OCI-LY7 (cell line): Measurements from ENCODE around the gene SLAMF1. TPM values are rescaled to one million over a fixed set of nuclear protein-coding genes. Genes with fewer than 3 reads are reported as not detected.
A peak's percentile ranks its signal among the peaks of the same experiment; 100 is the strongest.

Experiments
- BruUV-seq: library from RNA; stranded (reverse); fragments of 400-500 nt; replicated peaks from 2 replicates; lab custom pipeline; 2021; lab: Mats Ljungman, UMichigan
- CTCF ChIA-PET: fragments of 300-600 bp; sonication (Branson Sonifier 250); formaldehyde crosslinking; loops from one replicate; lab custom pipeline; 2022; ENCODE audit warnings: antibody characterized with exemption; ENCODE audit not compliant: unreplicated experiment; lab: Charles Lee
- POLR2A ChIA-PET: fragments of 300-600 bp; sonication (Branson Sonifier 250); formaldehyde crosslinking; loops from one replicate; lab custom pipeline; 2022; ENCODE audit warnings: antibody characterized with exemption; lab: Charles Lee
- DNase-seq: peaks from one replicate; pipeline ENCODE4 v3.0.0-alpha.2; 2015; ENCODE audit warnings: low spot score
- H2AFZ ChIP-seq: fragments of 200-600 bp; sonication (generic), shearing (Covaris generic); 2 replicates; pipeline ENCODE4 v1.6.1; 2014; ENCODE audit warnings: mild to moderate bottlenecking, antibody characterized with exemption, low read length, moderate library complexity
- H3K27ac ChIP-seq: fragments of 200-600 bp; sonication (generic); 2 replicates; pipeline ENCODE4 v1.5.1; 2014; ENCODE audit warnings: mixed run types, low read depth, mild to moderate bottlenecking, moderate library complexity, low read length, inconsistent platforms; ENCODE audit not compliant: poor library complexity, severe bottlenecking
- H3K36me3 ChIP-seq: fragments of 200-600 bp; sonication (generic); 2 replicates; pipeline ENCODE4 v1.6.1; 2014; ENCODE audit warnings: mild to moderate bottlenecking, antibody characterized with exemption, low read length, moderate library complexity, mixed read lengths; ENCODE audit not compliant: insufficient read depth
- H3K4me1 ChIP-seq: fragments of 200-600 bp; sonication (generic); 2 replicates; pipeline ENCODE4 v1.5.1; 2014; ENCODE audit warnings: mild to moderate bottlenecking, low read length; ENCODE audit not compliant: insufficient read depth, poor library complexity, severe bottlenecking
- H3K4me2 ChIP-seq: fragments of 200-600 bp; sonication (generic); 2 replicates; pipeline ENCODE4 v1.6.1; 2014; ENCODE audit warnings: mild to moderate bottlenecking, low read length
- H3K4me3 ChIP-seq: fragments of 200-600 bp; sonication (generic); 2 replicates; pipeline ENCODE4 v1.5.1; 2014; ENCODE audit warnings: mild to moderate bottlenecking, low read depth, low read length; ENCODE audit not compliant: poor library complexity, severe bottlenecking
- H3K79me2 ChIP-seq: fragments of 200-600 bp; sonication (generic); 2 replicates; pipeline ENCODE4 v1.6.1; 2016; ENCODE audit warnings: low read depth, mild to moderate bottlenecking, low read length, moderate library complexity, mixed read lengths; ENCODE audit not compliant: insufficient read depth
- H3K9me2 ChIP-seq: fragments of 200-600 bp; sonication (generic); 2 replicates; pipeline ENCODE4 v1.6.1; 2016; ENCODE audit warnings: mild to moderate bottlenecking, low read length, mixed read lengths; ENCODE audit not compliant: insufficient read depth
- H3K9me3 ChIP-seq: fragments of 200-600 bp; sonication (generic); 2 replicates; pipeline ENCODE4 v1.6.1; 2014; ENCODE audit warnings: mild to moderate bottlenecking, mixed run types, low read length, mixed read lengths
- H4K20me1 ChIP-seq: fragments of 200-600 bp; sonication (generic); 2 replicates; pipeline ENCODE4 v1.6.1; 2014; ENCODE audit warnings: mild to moderate bottlenecking, antibody characterized with exemption, low read length, moderate library complexity, mixed read lengths; ENCODE audit not compliant: insufficient read depth
- CTCF ChIP-seq: fragments of 200-600 bp; sonication (generic); conservative IDR thresholded peaks from 2 replicates; pipeline ENCODE4 v1.5.1; 2014; ENCODE audit warnings: mild to moderate bottlenecking, antibody characterized with exemption, low read length, moderate library complexity, mixed read lengths
- EZH2phosphoT487 ChIP-seq: fragments of 200-600 bp; sonication (generic); IDR thresholded peaks from 2 replicates; pipeline ENCODE4 v1.6.1; 2018; ENCODE audit warnings: low read depth, borderline replicate concordance, mild to moderate bottlenecking, mixed run types, antibody characterized with exemption, low read length, moderate library complexity, mixed read lengths
- intact Hi-C: fragments of 100-400 bp; cut with micrococcal nuclease; formaldehyde crosslinking; loops from one replicate; pipeline ENCODE4 v1.10.0; 2022; ENCODE audit not compliant: unreplicated experiment
- total RNA-seq, 2 experiments: library from RNA; depleted of rRNA in 1 of 2; stranded (reverse); fragments of >200 nt in 1 of 2; shearing (Covaris generic) in 1 of 2; gene quantifications; 2 replicates each; pipeline ENCODE4 v1.2.3, GENCODE V29; 2014 to 2022

Gene SLAMF1
- total RNA-seq, 2 experiments from 2014 or later = 0.32 to 0.72 TPM

- peaks cover 67% of the 10 kb centered on the region for H3K4me1 ChIP-seq
- H4K20me1 ChIP-seq = no peaks in the 10 kb centered on the region
- CTCF ChIA-PET = interaction anchor here (0.5 to 1.6 kb wide), 2 partner anchors 35 to 57 kb away, joined by 3 to 5 read pairs; no protein-coding TSS in a partner anchor
- H3K79me2 ChIP-seq = no peaks in the 10 kb centered on the region
- no TSS peak for BruUV-seq
- 0 out of 2 replicates have a peak, but pooled peaks cover 8% of the 10 kb centered on the region for H3K36me3 ChIP-seq
- no peak overlapping the region for H3K27ac ChIP-seq
- H3K9me3 ChIP-seq = peaks cover 20% of the 10 kb centered on the region; the same call in 1 of the 2 replicates
- intact Hi-C loops = loop anchor here (10.0 kb wide), 1 partner anchor 336 kb away; the partner anchor contains the start of gene ITLN2
- H3K9me2 ChIP-seq = no peaks in the 10 kb centered on the region
- TF ChIP-seq CTCF (no peak), EZH2phosphoT487 (no peak)
- POLR2A ChIA-PET = interaction anchor here (0.6 to 3.4 kb wide), 6 partner anchors 9 to 95 kb away, joined by 4 to 17 read pairs (median 10); partner anchors contain the start of genes CD48 and SLAMF6
- H2AFZ ChIP-seq = peak overlapping the region; percentile 44; the same call in 1 of the 2 replicates
- no peak for DNase-seq
- H3K4me2 ChIP-seq = no peak overlapping the region
- H3K4me3 ChIP-seq = no peak overlapping the region
These were observed 28.5 kb downstream of the SLAMF1 start for GRCh38 chr1:160618327-160618726.

DNA sequence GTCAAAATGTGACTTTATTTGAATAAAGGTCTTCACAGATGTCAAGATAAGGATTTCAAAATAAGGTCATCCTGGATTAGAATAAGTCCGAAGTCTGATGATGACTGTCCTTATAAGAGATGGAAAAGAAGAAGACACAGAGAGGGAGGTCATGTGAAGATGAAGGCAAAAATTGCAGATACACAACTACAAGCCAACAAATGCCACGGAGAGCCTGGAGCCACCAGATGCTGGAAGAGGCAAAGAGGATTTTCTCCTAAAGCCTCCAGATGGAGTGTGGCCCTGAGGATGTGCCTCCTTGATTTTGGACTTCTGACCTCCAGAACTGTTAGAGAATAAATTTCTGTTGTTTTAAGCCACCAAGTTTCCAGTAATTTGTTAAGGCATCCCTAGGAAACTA, 31.2 kb downstream of the SLAMF1 start:
- peaks cover 45% of the 10 kb centered on the region for H3K4me1 ChIP-seq
- H3K4me2 ChIP-seq = no peak overlapping the region
- H3K36me3 ChIP-seq = 0 out of 2 replicates have a peak, but pooled peaks cover 8% of the 10 kb centered on the region
- no peaks in the 10 kb centered on the region for H3K79me2 ChIP-seq
- H3K27ac ChIP-seq = no peak overlapping the region
- no peak overlapping the region for H2AFZ ChIP-seq
- no peak overlapping the region for H3K4me3 ChIP-seq
- DNase-seq = no peak
- ChIA-PET POLR2A (interaction anchor here (0.8 kb wide), 1 partner anchor 11 kb away, joined by 3 read pairs; no protein-coding TSS in a partner anchor), CTCF (no interaction called here)
- no peak for TF ChIP-seq CTCF
- BruUV-seq = no TSS peak
- no peaks in the 10 kb centered on the region for H3K9me2 ChIP-seq
- no peaks in the 10 kb centered on the region for H4K20me1 ChIP-seq
- intact Hi-C loops = loop anchor here (10.0 kb wide), 1 partner anchor 339 kb away; the partner anchor contains the start of gene ITLN2
- H3K9me3 ChIP-seq = peaks cover 20% of the 10 kb centered on the region; the same call in 1 of the 2 replicates

GRCh38 chr1:160614410-160614809, 32.4 kb downstream of the SLAMF1 start:
- Histone ChIP-seq H3K79me2 (no peaks in the 10 kb centered on the region), H3K4me2 (no peak overlapping the region), H3K9me2 (no peaks in the 10 kb centered on the region), H3K4me1 (peaks cover 45% of the 10 kb centered on the region), H4K20me1 (no peaks in the 10 kb centered on the region), H2AFZ (no peak overlapping the region), H3K27ac (no peak overlapping the region), H3K9me3 (peaks cover 18% of the 10 kb centered on the region; the same call in 1 of the 2 replicates), H3K36me3 (0 out of 2 replicates have a peak, but pooled peaks cover 6% of the 10 kb centered on the region), H3K4me3 (no peak overlapping the region)
- intact Hi-C loops = loop anchor here (10.0 kb wide), 1 partner anchor 340 kb away; the partner anchor contains the start of gene ITLN2
- DNase-seq = no peak
- CTCF ChIA-PET = no interaction called here
- TF ChIP-seq CTCF (no peak), EZH2phosphoT487 (no peak)
- POLR2A ChIA-PET = no interaction called here
- BruUV-seq = no TSS peak
